ENCODE measurements around the gene NOTCH2. TPM values are rescaled to one million over a fixed set of nuclear protein-coding genes. Genes with fewer than 3 reads are reported as not detected.
"Not testable (repeated sequence)": the region's sequence is repeated elsewhere in the genome, so short reads cannot be mapped to it uniquely, and the experiment has no call there.

Gene NOTCH2
- total RNA-seq, 2 donors from 2014 or later: 44.7 to 45.0 TPM

DNA sequence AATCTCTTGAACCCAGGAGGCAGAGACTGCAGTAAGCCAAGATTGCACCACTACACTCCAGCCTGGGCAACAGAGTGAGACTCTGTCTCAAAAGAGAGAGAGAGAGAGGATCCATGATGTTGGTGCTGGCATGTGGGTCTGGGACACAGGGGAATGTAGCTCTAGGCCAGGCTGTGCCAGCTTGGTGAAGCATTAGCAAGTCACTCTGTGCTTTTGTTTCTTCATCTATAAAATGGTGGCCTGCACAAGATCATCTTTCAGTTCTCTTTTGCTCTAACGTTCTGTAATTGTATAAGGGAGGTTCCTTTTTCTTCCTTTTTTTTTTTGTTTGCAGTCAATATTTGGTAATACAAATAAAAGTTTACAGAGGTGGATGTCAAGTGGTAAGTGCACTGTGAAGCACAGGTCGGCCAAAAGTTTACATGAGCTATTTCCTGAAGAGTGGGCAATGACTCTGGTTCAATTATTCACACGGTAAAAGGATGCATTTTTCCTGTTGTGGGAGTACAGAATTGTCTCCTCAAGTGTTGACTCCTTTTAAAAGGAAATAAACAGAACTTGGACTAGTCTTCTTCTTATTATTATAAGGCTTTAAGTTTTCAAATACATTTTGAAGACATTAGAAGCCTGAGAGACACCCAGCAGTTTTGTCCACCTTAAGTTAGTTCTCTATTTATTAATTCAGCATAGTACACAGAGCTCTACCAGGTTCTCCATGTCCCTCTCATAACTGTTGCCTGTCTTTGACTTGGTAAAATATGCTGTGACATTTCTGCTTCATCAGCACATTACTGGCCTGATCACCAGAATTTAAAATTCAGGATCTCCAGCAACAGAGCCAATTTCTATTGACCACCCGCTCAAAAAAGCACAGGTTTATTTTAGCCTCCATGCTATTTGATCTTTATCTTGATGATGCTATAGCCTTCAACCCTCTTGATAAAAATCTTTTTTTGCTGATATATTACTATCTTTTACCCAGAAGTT, 23.1 kb upstream of the NOTCH2 start:
- intact Hi-C loops (cut with DNase I); ATAC-seq; DNase-seq: not testable (repeated sequence)

DNA sequence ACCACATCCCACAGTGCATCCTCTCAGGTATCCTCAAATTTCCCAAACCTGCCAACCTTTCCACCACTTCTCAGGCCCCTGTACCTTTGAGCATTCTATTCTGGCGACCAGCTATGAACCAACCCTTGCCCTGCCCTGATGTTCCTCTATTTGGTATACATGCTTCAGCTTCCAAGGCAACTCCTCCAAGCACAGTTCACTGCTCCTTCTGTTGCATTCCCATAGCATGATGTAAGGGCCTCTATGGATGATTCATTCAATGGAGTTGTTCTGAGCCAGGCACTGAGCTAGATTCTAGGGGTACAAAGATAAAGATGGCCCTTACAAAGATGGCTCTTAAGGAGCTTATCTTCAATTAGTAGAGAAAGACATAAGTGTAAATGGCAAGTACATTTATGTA, 21.4 kb upstream of the NOTCH2 start:
- DNase-seq; intact Hi-C loops (cut with DNase I): not testable (repeated sequence)
- peak in 1 of 2 donors; percentile 93 for ATAC-seq

GRCh38 chr1:120087959-120088358, 18.5 kb upstream of the NOTCH2 start:
- DNase-seq; intact Hi-C loops (cut with DNase I); ATAC-seq: not testable (repeated sequence)

DNA sequence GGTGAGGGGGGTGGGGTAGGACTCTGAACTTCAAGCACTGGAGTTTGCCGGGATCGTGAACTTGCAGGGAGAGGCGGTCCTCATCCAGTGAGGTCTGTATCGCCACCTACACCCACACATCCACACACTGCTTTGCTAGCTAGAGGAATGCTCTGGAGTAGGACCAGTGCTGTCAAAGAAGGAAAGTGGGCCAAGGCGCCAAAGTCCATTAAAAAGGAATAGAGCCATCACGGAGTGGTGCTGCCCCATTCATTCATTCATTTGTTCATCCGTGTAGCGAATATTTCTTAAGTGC, 405 bp upstream of the NOTCH2 start:
- DNase-seq, ATAC-seq: not testable (repeated sequence)

GRCh38 chr1:120068683-120069066, 787 bp downstream of the NOTCH2 start:
- intact Hi-C loops (cut with DNase I); ATAC-seq: not testable (repeated sequence)
- peak; percentile 30 for DNase-seq

More for the DNA sequence above, 405 bp upstream of the NOTCH2 start:
- intact Hi-C loops (cut with DNase I): not testable (repeated sequence)

- ATAC-seq; intact Hi-C loops (cut with DNase I): not testable (repeated sequence)
These were observed 21.3 kb downstream of the NOTCH2 start for GRCh38 chr1:120048208-120048607.

DNA sequence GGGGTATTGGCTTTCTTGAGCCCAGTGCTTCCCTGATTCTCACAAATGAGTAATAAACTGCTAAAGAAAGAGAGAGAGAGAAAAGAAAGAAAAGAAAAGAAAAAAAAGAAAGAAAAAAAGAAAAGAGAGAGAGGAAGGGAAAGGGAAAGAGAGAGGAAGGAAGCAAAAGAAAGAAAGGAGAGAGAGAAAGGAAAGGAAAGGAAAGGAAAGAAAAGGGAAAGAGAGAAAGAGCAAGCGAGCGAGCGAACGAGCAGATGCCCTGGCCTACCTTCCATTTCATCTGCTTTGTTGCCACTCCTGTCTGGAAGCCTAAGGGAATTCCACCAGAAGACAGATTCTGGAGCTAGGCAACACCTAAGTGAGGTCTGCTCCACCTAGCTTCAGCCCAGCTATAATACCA, 27.7 kb downstream of the NOTCH2 start:
- ATAC-seq; intact Hi-C loops (cut with DNase I); DNase-seq: not testable (repeated sequence)

More at GRCh38 chr1:120048208-120048607, 21.3 kb downstream of the NOTCH2 start:
- DNase-seq: not testable (repeated sequence)

- intact Hi-C loops (cut with DNase I); DNase-seq; ATAC-seq: not testable (repeated sequence)
These were observed 37.2 kb downstream of the NOTCH2 start for GRCh38 chr1:120032253-120032652.

DNA sequence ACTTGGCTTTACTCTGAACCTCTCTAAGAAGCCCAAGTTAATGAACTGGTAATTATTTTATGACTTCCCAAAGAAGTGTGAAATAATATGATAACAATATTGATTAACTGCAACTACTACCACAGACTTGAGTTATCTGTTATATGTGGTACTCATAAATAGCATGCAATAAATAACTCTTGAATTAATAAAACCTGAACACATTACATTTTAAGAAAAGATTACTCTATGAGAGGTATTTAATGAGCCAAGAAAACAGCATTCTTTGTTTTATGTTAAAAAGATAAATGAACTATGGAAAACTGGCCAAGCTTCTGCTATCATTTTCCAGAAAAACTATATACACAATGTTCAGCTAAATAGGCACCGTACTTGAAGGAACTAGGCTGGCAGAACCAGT, 45.7 kb downstream of the NOTCH2 start:
- ATAC-seq; intact Hi-C loops (cut with DNase I); DNase-seq: not testable (repeated sequence)

- DNase-seq: peak; percentile 26
- ATAC-seq; intact Hi-C loops (cut with DNase I): not testable (repeated sequence)
These were observed 54.5 kb downstream of the NOTCH2 start for GRCh38 chr1:120014978-120015377.

DNA sequence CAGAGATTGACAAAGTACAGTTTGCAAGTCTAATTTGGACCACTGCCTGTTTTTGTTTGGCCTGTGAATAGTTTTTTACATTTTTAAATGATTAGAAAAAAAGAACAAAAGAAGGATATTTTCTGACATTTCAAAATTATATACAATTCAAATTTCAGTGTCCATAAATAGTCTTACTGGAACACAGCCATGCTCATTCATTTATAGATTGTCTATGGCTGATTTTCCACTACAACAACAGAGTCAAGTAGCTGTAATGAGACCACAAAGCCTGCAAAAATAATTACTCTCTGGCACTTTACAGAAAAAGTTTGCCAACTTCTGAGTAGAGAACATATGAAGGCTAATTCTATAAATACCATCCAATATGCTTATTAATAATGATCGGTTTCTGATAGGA, 61.1 kb downstream of the NOTCH2 start:
- intact Hi-C loops (cut with DNase I): not testable (repeated sequence)

GRCh38 chr1:120007850-120008249, 61.6 kb downstream of the NOTCH2 start:
- ATAC-seq; DNase-seq; intact Hi-C loops (cut with DNase I): not testable (repeated sequence)

More for the DNA sequence above, 61.1 kb downstream of the NOTCH2 start:
- DNase-seq, ATAC-seq: not testable (repeated sequence)

DNA sequence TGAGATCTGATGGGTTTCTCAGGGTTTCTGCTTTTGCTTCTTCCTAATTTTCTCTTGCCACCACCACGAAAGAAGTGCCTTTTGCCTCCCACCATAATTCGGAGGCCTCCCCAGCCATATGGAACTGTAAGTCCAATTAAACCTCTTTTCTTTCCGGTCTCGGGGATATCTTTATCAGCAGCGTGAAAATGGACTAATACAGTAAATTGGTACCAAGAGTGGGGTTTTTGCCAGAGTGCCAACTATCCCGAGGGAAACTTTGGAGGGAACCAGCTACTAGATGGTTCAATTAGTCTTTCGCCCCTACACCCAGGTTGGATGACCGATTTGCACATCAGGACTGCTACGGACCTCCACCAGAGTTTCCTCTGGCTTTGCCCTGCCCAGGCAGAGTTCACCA, 68.4 kb downstream of the NOTCH2 start:
- DNase-seq; ATAC-seq; intact Hi-C loops (cut with DNase I): not testable (repeated sequence)

GRCh38 chr1:119996731-119997312, 72.6 kb downstream of the NOTCH2 start:
- DNase-seq; ATAC-seq; intact Hi-C loops (cut with DNase I): not testable (repeated sequence)

DNA sequence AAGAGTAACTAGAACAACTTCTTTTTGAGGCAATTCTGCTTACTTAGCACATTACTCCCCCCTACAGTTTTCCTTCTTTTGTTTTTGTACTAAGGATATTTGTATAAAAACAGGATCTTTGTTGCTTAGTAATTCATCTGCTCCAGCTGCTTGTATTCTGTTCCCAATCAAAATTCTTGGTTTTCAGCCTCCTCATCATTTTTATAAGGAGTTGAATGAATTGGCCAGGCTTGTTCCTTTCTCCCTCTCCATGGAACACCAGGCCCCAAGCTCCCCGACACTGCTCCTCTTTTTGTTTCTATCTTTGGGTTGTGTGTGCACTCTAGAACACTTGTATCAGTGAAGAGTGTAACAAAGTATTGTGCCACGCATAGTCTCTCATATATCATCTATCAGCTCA, 73.5 kb downstream of the NOTCH2 start:
- ATAC-seq; intact Hi-C loops (cut with DNase I): not testable (repeated sequence)

GRCh38 chr1:119988306-119989062, 81.0 kb downstream of the NOTCH2 start:
- DNase-seq: no peak
- intact Hi-C loops (cut with DNase I): no loop called here
- ATAC-seq: peak in 1 of 2 donors; percentile 14

More for the DNA sequence above, 73.5 kb downstream of the NOTCH2 start:
- not testable (repeated sequence) for DNase-seq

DNA sequence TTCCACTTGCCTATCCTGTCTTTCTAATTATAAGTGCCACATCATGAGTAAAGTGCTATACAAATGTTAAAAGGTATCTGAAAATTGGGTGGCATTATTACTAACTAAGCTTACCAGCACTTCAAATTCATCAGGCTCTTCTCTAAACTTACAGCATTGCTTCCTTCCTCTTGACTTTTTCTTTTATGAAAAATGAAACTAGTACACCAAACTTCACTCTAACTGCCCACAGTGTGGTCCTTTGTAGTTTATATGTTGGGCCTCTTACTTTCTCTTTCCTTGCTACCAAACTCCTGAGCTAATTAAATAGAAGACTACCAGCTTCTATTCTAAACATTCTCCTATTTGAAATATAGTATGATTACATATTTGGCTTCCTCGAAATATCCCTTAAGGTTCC, 81.8 kb downstream of the NOTCH2 start:
- intact Hi-C loops (cut with DNase I): no loop called here
- no peak for ATAC-seq
- no peak for DNase-seq

GRCh38 chr1:119987112-119987511, 82.3 kb downstream of the NOTCH2 start:
- intact Hi-C loops (cut with DNase I): no loop called here

GRCh38 chr1:119986007-119986497, 83.4 kb downstream of the NOTCH2 start:
- intact Hi-C loops (cut with DNase I): no loop called here
- DNase-seq: no peak
- no peak for ATAC-seq

More at GRCh38 chr1:119987112-119987511, 82.3 kb downstream of the NOTCH2 start:
- DNase-seq (no peak), ATAC-seq (peak; percentile 67 to 95)

All from left cardiac atrium (tissue), 4 donors.